ENCODE data around the gene IPO4.

IPO4 gene

DNA sequence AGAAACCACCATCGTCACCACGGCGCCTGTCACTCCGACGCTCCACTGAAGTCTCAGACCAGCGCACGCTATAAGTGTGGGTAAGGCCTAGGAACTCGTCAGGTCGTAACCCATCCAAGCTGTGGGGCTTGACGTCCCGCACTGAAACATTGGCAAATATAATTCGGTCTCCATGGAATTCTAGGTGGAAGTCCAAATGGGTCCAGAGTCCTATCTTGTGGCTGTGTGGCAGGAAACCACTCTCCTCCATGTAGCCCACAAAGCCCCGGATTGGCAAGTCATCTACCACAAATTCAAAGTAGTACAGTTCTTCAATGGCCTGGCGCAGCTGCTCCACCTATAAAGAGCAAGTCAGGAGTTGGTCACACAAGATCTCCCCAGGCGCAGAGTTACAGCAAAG lies 4.3 kb upstream of the IPO4 start:
- ChIA-PET CTCF (no interaction called here), POLR2A (ENCODE audit: low non-redundant PET) (no interaction called here)

DNA sequence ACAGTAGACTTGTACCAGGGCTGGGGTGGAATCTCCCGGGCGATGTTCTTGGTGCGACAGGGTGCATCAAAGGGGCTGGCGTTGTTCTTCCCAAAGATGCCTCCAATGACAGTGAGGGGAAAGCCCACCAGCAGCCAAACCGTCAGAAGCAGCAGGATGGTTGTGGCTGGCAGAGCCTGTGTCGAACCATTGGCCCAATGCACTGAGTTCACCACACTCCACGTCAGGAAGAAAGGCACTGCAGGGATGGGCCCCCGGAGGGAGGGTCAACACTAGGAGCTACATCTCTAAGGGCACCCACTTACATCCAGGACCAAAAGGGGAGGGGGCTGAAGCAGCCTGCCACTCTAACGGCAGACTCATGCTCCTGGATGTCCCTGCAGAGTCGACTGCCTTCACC lies 1.8 kb upstream of the IPO4 start:
- no peak for DNase-seq (ENCODE audit: low spot score)
- CTCF ChIA-PET: no interaction called here
- POLR2A ChIA-PET (ENCODE audit: low non-redundant PET): no interaction called here
- 0 out of 2 replicates have a peak overlapping the region, but pooled peaks have one; percentile 15 for H3K27ac ChIP-seq
- TF ChIP-seq, protein P1, sequence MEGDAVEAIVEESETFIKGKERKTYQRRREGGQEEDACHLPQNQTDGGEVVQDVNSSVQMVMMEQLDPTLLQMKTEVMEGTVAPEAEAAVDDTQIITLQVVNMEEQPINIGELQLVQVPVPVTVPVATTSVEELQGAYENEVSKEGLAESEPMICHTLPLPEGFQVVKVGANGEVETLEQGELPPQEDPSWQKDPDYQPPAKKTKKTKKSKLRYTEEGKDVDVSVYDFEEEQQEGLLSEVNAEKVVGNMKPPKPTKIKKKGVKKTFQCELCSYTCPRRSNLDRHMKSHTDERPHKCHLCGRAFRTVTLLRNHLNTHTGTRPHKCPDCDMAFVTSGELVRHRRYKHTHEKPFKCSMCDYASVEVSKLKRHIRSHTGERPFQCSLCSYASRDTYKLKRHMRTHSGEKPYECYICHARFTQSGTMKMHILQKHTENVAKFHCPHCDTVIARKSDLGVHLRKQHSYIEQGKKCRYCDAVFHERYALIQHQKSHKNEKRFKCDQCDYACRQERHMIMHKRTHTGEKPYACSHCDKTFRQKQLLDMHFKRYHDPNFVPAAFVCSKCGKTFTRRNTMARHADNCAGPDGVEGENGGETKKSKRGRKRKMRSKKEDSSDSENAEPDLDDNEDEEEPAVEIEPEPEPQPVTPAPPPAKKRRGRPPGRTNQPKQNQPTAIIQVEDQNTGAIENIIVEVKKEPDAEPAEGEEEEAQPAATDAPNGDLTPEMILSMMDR (conservative IDR thresholded peaks at IDR 0.05; ENCODE audit: low read depth): no peak

More for the DNA sequence above, 4.3 kb upstream of the IPO4 start:
- TF ChIP-seq, protein P1 (conservative IDR thresholded peaks at IDR 0.05; ENCODE audit: low read depth): no peak
- H3K27ac ChIP-seq: no peak overlapping the region
- DNase-seq (ENCODE audit: low spot score): no peak

DNA sequence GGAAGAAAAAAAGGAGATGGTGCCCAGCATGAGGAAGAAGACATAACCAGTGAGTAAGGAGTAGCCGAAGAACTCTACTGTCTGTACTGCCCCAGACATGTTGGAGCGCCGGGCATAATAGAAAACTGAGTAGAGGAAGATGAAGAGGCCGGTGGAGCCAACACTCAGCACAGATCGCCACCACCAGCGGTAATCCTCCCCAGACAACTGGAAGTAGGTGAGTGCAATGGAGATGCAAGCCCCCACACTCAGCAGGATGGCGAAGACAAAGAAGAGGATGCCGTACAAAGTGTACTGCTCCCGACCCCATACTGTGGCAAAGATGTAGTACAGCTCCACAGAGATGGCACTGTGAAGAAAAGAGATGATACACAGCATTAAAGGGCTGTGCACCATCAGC lies 844 bp upstream of the IPO4 start:
- ChIA-PET POLR2A (ENCODE audit: low non-redundant PET) (interaction anchor here (0.5 kb wide), 1 partner anchor 23 kb away, joined by 4 read pairs; no protein-coding TSS in a partner anchor), CTCF (interaction anchor here (0.7 to 0.9 kb wide), 2 partner anchors 9 to 119 kb away, joined by 3 read pairs; partner anchors contain the start of gene CIDEB)
- H3K27ac ChIP-seq: peak overlapping the region; percentile 40
- TF ChIP-seq, protein P1 (conservative IDR thresholded peaks at IDR 0.05; ENCODE audit: low read depth): no peak
- no peak for DNase-seq (ENCODE audit: low spot score)

DNA sequence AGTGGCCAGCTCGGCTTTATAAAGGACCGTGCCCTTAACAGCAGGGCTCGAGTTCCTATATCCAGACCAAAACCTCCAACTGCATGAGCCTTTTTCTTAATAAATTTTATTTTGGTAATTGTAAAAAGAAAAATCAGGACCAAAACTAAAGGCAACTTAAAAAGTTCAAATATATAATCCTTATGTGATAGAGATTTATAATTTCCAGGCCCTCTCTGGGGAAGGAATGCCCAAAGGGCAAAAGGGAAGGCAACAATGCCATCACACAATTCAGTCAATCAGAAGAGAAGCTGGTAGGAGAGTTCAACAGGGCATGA lies 401 bp upstream of the IPO4 start:
- POLR2A ChIA-PET (ENCODE audit: low non-redundant PET): interaction anchor here (0.5 kb wide), 1 partner anchor 23 kb away, joined by 4 read pairs; no protein-coding TSS in a partner anchor
- DNase-seq (ENCODE audit: low spot score): no peak
- TF ChIP-seq, protein P1 (conservative IDR thresholded peaks at IDR 0.05; ENCODE audit: low read depth): no peak
- peak overlapping the region; percentile 78 for H3K27ac ChIP-seq
- CTCF ChIA-PET: interaction anchor here (0.7 to 0.9 kb wide), 2 partner anchors 9 to 119 kb away, joined by 3 read pairs; partner anchors contain the start of gene CIDEB

DNA sequence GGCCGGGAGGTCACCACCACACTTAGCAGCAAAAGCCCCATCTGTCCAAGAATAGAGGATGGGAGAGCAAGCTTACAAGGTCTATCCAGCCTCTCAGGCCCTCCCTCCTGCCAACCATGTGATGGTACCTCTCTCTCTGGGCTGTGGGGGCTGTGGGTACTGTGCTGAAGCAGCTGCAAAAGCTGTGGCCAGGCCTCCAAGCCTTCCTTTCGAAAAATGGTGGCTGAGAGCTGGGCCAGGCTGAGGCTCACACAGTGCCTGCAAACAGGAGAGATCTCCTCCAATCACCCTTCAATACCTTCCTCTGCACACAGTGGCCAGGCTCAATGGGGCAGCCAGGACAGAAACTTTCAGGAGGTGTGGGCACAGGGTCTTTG lies 1.1 kb downstream of the IPO4 start:
- ChIA-PET POLR2A (ENCODE audit: low non-redundant PET) (no interaction called here), CTCF (interaction anchor here (0.6 kb wide), 1 partner anchor 74 kb away, joined by 3 read pairs; no protein-coding TSS in a partner anchor)
- no peak for DNase-seq (ENCODE audit: low spot score)
- TF ChIP-seq, protein P1 (conservative IDR thresholded peaks at IDR 0.05; ENCODE audit: low read depth): no peak
- peak overlapping the region; percentile 78 for H3K27ac ChIP-seq

DNA sequence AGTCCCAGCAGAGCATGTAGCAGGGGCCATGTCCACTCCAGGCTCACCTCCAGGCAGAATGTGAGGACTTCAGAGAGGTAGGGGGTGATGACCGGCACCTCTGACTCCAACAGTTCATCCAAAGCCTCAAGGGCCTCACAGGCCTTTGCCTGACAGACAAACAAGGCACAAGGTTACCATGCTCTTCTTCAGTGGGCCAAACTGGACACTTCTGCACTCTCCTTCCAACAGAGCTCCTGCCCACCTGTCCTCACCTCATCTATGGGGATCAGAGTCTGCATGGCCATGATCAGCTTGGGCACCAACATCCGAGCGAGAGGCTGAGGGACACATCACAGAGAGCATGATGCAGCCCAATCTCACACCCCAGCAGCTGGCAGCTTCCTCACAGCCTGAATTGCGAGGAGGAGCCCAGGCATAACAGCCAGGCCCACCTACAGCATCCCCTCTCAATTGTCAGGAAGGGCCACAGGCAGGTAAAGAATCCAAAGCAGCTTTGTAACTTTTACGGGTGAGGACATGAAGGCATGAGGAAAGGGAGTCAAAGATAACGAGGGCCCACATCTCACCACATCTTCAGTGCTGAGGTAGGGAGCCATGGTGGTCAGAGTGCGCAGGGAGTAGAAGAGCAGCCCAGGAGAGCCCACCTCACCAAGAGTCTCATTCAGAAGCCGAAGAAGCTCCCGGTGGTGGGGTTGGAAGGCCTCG lies 1.6 kb downstream of the IPO4 start:
- H3K27ac ChIP-seq: peak overlapping the region; percentile 78
- DNase-seq (ENCODE audit: low spot score): no peak
- ChIA-PET CTCF (interaction anchor here (0.6 kb wide), 1 partner anchor 74 kb away, joined by 3 read pairs; no protein-coding TSS in a partner anchor), POLR2A (ENCODE audit: low non-redundant PET) (no interaction called here)
- TF ChIP-seq, protein P1 (conservative IDR thresholded peaks at IDR 0.05; ENCODE audit: low read depth): no peak

Measured in RWPE1 (cell line).